Measurements from ENCODE around the gene HOPX.
"Not testable (repeated sequence)": the region's sequence is repeated elsewhere in the genome, so short reads cannot be mapped to it uniquely, and the experiment has no call there.

The HOPX gene

DNA sequence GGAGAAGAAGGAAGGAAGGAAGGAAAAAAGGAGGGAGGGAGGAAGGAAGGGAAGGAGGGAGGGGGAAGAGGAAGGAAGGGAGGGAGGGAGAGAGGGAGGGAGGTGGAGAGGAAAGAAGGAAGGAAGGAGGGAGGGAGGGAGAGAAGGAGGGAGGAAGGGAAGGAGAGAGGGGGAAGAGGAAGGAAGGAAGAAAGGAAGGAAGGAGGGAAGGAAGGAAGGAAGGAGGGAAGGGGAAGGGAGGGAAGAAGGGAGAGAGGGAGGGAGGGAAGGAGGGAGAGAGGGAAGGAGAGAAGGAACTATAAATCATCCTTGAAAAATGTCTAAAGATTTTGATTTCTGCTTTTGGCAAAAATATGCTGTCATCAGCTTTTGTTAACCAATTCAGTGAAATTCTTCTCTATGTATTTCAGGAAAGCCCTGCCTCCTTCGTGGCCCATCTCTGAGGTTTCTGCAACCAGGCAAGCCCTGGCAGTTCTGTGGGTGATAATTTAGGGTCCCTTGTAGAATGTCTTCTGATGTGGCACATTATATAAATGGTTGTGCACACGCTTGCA, 7.1 kb upstream of the HOPX start:
- no peak for DNase-seq (ENCODE audit: low read depth)

DNA sequence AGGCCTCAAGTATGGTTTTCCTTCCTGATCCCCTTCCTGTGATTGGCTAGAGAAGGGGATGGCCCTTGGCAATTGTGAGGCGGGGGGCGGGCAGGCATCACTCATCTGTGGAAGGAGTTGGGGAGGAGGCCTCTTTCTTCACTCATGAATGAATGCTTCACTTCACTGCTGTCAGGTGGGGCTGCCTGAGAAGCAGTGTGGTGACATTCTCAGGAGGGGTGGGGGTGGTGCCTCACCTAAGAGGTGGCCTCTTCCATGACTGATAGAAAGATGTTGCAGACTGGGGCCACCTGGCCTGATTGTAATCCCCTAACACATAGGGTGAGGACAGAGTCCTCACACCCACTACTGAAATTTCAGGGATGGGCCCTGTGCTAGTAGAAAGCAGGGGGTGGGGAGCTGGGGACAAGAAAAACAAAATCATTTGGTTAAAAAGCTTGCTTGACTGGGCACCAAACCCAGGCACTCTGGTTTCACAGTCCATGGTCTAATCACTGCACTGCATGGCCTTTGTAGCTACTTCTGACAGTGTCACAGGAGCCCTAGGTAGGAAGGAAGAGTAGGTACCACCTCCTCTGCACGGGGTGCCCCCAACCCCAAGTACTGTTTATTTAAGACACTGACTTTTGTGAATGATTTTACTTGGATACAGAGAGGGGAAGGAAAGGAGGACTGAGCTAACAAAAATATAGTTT, 5.6 kb upstream of the HOPX start:
- DNase-seq (ENCODE audit: low read depth), result no peak

DNA sequence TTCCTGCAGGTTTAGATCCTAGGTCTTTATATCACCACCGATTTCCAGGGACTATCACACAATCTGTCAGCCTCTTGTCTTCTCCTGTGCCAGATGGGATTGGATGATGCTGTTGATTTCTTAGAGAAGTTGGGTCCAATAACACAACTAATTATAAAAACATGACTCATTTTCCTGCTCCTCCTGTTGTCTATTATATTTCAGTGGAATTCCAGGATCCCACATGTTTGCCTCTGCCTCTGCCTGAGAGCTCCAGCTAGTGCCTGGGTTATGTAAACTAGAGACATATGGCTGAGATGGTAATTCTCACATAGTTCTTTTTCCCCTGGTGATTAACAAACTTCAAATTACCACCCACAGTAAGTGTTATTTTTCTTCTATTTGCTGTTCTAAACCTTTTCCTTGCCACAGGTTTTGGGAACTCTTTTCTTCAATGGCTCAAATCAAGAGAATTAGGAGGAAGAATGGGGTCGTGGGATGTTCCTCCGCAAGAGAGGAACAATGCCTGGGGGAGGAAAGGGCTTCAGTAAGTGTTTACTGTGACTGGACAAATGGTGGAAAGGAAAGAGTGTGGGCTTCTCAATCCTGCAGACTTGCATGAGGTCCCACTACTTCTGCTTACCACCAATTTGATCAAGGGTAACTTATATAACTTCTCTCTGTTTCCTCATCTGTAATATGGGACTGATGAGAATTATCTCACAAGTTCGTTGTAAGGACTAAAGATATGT, 3.4 kb upstream of the HOPX start:
- DNase-seq (ENCODE audit: low read depth), result no peak

DNA sequence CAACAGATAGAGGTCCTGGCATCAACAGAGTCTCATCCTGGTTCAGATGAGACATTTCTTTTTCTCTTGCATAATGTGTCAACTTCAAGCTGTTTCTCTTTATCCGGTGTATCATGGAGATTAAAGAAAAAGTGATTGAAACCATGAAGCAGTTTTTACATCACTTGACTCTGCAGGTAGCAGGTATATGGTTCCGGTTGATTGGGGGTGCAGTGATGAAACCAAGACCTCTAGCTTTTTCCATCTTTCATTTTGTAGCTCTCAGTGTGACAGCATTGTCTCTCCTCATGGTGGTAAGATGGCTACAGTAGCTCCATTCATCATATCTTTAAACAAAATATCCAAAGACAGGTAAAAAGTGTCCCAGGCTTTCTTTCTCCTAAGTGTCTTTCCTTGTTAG, 2.4 kb upstream of the HOPX start:
- DNase-seq (ENCODE audit: low read depth), result no peak

DNA sequence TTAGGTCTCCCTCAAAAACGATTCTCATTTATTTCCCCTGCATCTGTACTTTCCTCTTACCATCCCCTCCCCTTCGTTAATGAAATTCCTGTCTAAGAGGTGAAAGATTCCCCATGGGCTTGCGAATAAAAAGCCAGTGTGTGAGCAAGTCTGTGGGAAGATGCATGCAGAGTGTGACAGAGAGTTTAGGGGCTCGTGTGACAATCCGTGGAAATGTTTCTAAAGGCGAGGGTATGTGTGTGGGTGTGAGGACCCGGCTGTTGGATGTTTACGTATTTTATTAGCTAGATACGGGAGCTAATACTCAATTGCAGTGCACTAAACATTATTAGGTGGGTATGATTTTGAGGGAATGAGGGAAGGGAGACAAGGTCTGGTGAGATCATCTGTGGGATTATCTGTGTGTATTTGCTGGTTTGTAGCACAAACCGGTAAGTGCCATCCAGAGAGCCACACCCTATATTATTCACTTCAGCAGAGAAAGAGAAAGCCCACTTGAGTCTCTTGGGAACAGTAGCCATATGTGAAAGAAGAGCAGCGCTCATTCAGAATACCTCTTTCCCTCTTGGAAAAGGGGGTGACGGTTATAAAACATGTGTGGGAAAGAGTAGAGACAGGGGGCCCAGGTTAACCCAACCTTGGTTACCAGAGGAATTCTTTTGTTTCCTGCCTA, 893 bp upstream of the HOPX start:
- DNase-seq (ENCODE audit: low read depth), result no peak

DNA sequence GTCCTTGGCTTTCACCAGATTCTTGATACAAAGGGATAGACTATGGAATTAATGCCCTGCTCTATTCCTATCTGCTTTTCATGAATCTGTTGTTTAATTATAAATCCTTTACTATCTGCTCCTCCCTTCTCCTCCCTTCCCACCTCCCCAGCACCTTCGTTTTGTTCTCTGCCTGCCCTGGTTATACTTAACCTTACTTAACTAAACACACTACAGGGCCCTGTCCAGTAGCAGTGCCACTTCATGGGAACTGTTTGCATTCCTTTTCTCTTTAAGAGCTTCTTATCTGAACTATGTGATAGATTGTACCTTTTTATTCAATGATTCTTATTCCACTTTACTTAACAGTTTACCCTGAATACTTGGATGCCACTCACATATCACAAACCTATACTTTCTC, 830 bp downstream of the HOPX start:
- no peak for DNase-seq (ENCODE audit: low read depth)

DNA sequence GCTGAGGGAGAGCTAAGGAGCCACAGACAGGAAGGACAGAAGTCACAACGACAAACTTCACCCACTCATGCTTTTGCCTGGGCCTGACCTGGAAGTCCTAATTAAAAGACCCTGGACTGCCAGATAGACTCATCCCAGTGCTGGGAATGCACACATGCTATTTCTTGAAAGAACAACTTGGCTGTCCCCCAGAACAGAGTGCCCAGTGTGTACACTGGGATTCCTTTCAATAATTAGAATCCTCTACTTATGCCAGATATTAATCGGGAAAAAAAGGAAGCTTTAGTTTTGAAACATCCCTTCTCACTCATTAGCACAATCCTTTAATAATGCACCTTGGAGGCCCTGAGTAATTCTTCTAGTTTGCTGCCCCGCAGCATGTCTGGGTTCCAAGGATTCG, 3.4 kb downstream of the HOPX start:
- no peak for DNase-seq (ENCODE audit: low read depth)

DNA sequence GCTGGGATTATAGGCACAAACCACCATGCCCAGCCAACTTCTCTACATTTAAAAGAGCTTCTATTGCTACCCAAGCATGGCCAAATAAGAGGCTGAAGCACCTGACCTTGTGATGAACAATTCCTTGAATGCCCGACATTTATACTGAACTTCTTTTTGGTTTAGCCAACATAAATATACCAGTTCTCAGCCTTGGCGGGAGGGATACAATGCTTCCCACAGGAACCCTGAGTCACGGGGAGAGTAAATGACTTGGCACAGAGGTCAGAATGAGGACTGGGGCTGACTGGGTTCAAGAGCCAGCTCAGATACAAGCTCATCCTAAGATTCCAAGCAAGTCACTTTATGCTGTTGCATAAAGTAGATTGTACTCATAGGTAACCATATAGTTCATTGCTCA, 6.1 kb downstream of the HOPX start:
- DNase-seq (ENCODE audit: low read depth), result no peak

DNA sequence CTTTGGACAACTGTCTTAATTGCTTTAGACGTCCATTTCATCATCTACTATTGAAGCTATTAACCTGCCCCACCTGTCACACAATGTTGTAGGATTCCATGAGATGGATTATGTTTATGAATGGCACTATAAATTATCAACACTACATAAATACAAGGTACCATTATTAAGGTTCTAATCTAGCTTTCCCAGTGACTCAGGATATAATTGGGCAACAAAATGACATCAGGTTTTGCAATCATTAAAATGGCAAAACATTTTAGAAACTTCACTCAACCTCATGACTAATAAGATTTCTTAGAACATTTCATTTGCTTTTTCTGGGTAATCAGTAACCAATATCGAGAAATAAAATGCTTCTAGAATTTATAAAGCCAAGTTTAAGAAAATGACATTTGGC, 9.2 kb downstream of the HOPX start:
- no peak for DNase-seq (ENCODE audit: low read depth)

DNA sequence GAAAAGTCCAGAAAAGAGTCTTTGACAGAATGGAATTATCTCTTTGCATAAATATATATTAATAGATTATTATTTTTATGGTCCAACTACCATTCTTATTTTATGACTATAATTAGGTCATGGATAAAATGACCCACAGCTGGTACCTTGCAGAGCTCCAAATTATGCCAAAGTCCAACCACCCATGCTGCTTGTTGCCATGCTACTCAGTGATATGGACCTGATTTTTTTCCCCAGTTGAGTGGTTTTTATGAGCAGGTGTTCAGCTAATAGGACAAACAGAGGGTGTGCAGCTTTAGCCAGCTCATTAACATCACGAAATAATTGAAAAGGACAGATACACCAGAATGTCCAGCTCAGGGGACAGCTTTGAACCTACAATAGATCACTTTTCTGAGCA, 9.7 kb downstream of the HOPX start:
- DNase-seq (ENCODE audit: low read depth), result no peak

DNA sequence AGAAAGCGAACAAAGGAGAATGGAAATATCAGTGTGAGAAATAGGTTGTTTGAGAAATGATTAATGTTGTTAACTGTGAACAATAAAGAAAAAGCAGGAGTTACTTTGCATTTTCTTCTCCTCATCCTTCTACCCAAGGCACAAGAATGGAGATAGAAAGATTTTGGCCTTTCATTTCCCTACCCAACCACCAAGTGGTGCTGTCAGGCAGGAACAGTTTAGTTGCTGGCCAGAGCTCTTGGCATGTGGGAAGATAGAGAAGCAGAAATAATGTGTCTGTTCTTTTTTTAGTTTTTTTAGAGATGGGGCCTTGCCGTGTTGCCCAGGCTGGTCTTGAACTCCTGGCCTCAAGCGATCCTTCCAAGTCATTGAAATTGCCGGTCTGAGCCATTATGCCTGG, 12.8 kb downstream of the HOPX start:
- DNase-seq (ENCODE audit: low read depth), result no peak

DNA sequence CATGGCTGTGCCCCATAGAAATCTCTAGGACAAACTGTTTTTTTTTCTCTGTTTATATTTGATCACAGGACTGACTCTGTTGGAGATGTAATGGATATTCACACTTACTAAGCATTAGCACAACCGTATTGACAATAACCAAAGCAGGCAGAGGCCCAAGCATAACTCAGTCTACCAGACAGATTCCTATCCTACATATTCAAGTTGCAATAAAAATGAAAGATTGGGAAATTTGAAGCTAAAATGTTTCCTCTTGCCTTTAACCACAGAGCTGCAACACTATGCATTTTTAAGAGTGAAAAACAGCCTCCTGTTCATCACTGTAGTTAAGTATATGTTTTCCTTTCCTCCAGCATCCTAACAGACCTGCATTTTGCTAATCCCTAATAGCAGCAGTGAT, 13.7 kb downstream of the HOPX start:
- not testable (repeated sequence) for DNase-seq (ENCODE audit: low read depth)

DNA sequence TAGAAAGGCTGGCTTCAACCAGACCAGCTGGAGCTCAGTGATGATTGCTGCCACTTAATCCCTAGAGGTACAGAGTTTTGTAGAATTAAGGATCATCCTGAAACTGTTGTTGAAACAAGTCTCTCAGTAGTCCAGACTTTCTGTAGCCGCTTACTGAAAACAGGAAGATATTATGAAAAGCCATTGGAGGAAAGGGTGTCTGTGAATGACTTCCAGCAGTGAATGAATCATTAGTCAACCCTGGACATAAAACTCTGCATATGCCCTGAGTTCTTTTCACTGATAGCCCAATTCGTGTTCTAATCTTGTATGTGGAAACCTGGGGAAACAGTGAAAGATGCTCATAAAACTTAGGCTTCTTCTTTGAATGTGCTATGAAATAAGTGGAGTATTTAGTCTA, 14.8 kb downstream of the HOPX start:
- DNase-seq (ENCODE audit: low read depth), result no peak

DNA sequence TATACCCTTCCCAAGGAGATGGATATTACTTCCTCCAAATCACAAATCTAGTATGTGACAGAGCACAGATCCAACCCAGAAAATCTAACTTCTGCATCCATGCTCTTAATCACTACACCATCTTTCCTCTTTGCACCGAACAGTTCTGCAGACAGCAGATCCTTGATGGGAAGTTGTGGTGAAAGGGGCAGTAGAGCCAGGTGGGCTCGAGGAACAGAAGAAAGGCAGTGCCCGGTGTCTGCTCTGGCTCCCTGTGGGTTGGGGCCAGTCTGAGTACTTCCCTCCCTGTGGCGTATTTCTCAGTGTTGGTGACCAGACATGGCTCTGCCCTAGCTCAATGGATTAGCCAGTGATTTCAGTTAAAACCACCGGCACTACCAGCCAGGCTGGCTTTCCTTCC, 15.3 kb downstream of the HOPX start:
- DNase-seq (ENCODE audit: low read depth), result no peak

DNA sequence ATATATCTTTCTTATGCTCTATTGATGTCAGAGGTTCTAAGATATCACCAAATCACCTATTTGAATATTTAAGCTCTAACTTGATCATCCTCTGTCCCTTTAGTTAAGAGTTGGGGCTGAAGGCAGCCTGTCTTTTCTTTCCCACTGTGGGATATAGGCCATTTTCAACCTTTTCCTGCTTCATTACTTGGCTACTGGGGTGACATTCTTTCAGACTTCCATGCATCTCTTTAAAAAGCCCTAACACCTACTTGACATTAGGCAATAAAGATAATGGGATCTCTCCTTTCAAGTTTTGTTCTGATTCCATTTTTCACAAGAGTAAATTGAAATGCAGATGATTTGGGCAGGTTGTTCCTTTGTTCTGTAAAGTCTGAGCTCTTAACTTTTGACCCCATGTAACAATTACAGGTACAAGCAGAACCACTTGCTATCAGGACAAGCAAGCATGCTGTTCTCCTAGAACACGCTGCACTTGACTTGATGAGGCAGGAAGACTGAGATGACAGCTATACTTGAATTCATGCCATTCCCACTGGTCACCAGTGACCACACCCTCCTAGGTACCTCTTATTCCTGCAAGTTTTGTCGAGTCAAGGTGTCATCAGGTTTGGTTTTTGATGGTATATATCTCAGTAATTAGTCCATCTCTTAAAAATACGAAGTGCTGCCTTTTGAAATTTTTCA, 18.2 kb downstream of the HOPX start:
- no peak for DNase-seq (ENCODE audit: low read depth)

DNA sequence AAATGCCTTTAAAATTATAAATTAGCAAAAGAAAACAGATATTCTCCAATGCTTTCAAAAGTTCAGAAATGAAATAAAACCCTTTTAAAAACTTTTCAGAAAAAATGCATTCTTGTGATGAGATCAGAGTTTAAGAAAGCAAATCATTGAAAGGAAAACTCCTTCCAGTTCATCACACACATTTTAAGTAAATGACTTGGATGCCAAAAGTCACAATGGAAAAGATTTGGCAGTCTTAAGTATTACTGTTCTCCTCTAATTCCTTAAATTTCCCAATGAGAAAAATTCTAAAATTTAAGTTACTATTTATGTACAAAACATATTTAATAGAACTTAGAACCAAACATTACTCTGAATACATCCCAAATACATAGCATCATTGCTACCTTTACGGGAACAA, 21.1 kb downstream of the HOPX start:
- no peak for DNase-seq (ENCODE audit: low read depth)

DNA sequence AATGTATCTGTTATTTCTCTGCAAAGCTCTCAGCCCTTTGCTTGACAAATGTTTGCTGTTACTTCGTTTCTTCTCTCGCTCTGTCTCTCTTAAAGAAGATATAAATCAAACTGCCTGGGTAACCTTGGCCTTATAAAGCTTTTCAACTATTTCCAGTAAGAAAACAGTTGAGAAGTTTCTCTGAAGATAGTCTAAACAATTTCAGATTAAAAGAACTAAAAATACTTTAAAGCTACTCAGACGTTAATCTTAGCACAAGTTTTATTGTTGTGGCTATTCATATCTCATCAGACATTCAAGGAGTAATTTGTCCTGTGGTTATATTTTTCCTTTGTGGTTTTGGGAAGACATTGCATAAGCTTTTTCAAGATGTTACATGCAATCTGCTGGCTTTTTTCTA, 22.6 kb downstream of the HOPX start:
- DNase-seq (ENCODE audit: low read depth), result no peak

DNA sequence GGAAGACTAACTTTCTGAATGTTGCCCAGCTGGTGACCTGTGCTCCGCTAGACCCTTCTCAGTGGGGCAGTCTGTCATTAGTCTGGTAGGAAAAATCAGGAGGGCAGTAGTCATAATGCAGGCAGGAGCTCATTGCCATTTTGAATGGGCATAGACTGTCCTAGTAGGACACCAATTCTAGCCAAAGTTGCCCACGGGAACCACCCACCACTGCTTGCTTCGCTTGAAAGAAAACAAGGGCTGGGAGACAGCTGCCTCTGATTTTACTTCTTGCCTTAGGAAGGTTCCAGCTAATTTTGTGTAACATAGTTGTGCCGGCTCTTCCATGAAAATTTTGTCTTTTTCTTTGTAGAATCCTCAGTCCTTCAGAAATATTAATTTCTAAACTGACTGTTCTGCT, 23.3 kb downstream of the HOPX start:
- no peak for DNase-seq (ENCODE audit: low read depth)

DNA sequence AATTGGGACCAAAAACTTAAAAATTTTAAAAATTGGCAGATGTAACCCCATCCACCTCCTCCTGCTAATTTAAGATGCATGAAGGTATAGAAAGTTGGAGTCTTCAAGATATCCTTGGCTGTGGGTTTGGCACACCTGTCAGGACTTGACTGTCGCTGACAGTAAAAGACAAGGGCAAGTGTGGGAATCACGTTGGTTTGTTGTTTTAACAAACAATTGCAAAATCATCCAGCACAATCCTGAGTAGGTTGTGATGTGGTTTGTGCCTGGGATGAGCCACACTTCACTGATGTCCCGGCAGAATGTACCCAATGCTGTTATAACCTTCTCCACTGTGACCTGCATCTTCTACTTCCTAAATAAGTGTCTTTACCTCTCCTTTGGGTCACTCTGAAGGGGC, 24.0 kb downstream of the HOPX start:
- no peak for DNase-seq (ENCODE audit: low read depth)

DNA sequence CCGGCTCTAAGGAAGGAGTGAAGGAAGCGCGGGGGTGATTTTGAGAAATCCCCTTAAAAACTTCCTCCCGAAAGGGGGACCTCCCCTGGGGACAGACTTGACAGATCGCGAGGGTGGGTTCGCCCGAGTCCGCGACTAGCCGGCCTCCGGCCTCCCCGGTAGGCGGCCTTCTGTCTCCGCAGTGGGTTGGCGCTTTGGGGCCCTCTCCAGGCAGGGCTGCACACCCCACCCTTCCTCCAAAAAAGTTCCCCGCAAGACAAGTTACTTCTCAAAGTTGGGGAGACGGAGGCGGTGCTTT, 24.8 kb downstream of the HOPX start:
- DNase-seq (ENCODE audit: low read depth), result no peak

DNA sequence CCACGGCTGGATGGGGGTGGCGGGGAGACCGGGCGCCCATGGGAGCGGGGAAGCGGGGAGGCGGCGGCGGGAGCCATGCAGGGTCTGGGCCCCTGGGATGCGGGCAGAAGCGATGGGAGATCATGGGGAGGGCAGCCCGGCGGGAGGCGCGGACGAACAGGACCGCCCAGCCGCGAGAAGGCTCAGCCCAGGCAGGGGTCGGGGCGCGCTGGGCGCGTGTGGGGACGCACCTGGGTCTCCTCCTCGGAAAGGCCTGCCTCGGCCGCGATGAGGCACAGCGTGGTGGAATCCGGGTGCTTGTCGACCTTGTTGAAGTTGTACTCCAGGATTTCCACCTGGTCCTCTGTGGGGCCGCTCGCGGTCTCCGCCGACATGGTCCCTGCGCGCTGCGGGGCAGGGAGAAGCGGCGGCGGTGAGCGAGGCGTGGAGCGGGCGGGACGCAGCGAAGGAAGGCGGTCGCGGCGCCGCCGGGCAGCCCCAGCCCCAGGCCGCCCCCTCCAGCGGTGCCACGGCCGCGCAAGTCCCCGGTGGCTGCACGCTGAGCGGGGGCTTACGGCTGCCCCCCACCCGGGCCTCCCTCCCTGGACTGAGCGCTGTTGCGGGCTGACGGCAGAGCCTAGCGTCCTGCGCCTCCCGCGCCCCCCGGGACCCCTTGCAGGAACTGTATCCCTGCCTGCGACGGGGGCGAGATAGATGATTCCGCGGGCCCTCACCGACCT, 25.3 kb downstream of the HOPX start:
- DNase-seq (ENCODE audit: low read depth), result no peak

DNA sequence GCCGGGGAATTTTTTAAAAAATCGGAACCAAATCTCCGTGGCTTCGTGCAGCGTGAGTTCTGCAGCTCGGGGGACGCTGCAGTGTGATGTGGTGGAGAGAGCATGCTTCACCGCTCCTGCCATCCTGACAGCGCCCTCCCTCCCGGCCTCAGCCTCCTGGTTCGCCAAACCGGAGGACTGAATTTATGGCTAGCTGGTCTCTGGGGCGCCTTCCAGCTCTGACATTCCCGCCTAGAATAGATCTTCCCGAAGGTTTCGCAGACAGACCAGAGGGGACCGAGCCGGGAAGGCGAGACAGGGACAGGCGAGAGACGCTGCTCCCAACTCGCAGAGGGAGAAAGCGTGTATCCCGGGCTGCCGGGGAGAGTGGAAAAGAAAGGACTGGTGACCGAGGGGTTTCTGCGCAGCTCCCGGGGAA, 25.9 kb downstream of the HOPX start:
- no peak for DNase-seq (ENCODE audit: low read depth)
